ENCODE measurements around the gene CFAP68.
"Not testable (repeated sequence)": the region's sequence is repeated elsewhere in the genome, so short reads cannot be mapped to it uniquely, and the experiment has no call there.

Gene CFAP68

GRCh38 chr11:111878385-111878848 is 924 bp upstream of the CFAP68 start:
- H3K27ac ChIP-seq, result peak overlapping the region; percentile 89
- ChIA-PET CTCF (interaction anchor here (0.7 to 1.0 kb wide), 3 partner anchors 33 to 1411 kb away, joined by 3 read pairs; partner anchors contain the start of gene CRYAB), POLR2A (ENCODE audit: low non-redundant PET) (no interaction called here)
- DNase-seq (ENCODE audit: low spot score), result no peak
- TF ChIP-seq, protein P1, sequence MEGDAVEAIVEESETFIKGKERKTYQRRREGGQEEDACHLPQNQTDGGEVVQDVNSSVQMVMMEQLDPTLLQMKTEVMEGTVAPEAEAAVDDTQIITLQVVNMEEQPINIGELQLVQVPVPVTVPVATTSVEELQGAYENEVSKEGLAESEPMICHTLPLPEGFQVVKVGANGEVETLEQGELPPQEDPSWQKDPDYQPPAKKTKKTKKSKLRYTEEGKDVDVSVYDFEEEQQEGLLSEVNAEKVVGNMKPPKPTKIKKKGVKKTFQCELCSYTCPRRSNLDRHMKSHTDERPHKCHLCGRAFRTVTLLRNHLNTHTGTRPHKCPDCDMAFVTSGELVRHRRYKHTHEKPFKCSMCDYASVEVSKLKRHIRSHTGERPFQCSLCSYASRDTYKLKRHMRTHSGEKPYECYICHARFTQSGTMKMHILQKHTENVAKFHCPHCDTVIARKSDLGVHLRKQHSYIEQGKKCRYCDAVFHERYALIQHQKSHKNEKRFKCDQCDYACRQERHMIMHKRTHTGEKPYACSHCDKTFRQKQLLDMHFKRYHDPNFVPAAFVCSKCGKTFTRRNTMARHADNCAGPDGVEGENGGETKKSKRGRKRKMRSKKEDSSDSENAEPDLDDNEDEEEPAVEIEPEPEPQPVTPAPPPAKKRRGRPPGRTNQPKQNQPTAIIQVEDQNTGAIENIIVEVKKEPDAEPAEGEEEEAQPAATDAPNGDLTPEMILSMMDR (conservative IDR thresholded peaks at IDR 0.05; ENCODE audit: low read depth), result no peak

GRCh38 chr11:111879637-111879960 is 258 bp downstream of the CFAP68 start:
- peak overlapping the region; percentile 89 for H3K27ac ChIP-seq
- CTCF ChIA-PET, result interaction anchor here (0.9 kb wide), 1 partner anchor 34 kb away, joined by 3 read pairs; no protein-coding TSS in a partner anchor

DNA sequence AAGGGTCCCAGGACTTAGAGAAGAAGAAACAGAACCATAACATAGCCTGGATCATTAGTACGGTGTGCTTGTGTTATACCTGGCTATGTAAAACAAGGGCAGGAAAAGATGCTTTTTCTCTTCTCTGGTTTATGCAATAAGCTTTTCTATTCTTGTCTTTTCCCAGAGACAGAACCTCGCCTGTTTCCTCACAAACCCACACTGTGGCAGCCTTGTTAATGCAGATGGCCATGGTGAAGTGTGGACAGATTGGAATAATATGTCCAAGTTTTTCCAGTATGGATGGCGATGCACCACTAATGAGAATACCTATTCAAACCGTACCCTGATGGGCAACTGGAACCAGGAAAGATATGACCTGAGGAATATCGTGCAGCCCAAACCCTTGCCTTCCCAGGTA is 2.9 kb downstream of the CFAP68 start:
- TF ChIP-seq, protein P1 (conservative IDR thresholded peaks at IDR 0.05; ENCODE audit: low read depth), result no peak
- no peak overlapping the region for H3K27ac ChIP-seq
- no peak for DNase-seq (ENCODE audit: low spot score)
- POLR2A ChIA-PET (ENCODE audit: low non-redundant PET), result no interaction called here
- CTCF ChIA-PET, result interaction anchor here (0.6 kb wide), 1 partner anchor 11 kb away, joined by 5 read pairs; the partner anchor contains the start of gene ALG9

More at GRCh38 chr11:111879637-111879960, 258 bp downstream of the CFAP68 start:
- TF ChIP-seq, protein P1 (conservative IDR thresholded peaks at IDR 0.05; ENCODE audit: low read depth), result no peak
- DNase-seq (ENCODE audit: low spot score), result no peak
- POLR2A ChIA-PET (ENCODE audit: low non-redundant PET), result interaction anchor here (1.0 kb wide), 1 partner anchor 47 kb away, joined by 4 read pairs; no protein-coding TSS in a partner anchor

DNA sequence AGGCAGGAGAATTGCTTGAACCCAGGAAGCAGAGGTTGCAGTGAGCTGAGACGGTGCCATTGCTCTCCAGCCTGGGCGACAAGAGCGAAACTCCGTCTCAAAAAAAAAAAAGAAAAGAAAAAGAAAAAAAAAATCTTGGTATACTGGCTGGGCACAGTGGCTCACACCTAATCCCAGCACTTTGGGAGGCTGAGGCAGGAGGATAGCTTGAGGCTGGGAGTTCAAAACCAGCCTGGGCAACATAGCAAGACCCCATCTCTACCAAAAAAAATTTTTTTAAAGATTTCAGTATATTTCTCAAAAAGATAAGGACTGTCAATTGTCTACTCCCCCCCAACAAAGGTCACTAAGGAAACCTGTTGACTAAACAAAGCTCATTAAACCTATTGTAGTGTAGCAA is 5.7 kb downstream of the CFAP68 start:
- CTCF ChIA-PET, result interaction anchor here (1.5 kb wide), 1 partner anchor 97 kb away, joined by 3 read pairs; no protein-coding TSS in a partner anchor
- DNase-seq (ENCODE audit: low spot score); H3K27ac ChIP-seq; POLR2A ChIA-PET (ENCODE audit: low non-redundant PET): not testable (repeated sequence)

- CTCF ChIA-PET, result interaction anchor here (0.7 to 1.5 kb wide), 4 partner anchors 73 to 403 kb away, joined by 3 to 5 read pairs (median 4); no protein-coding TSS in a partner anchor
- no peak overlapping the region for H3K27ac ChIP-seq
- POLR2A ChIA-PET (ENCODE audit: low non-redundant PET), result no interaction called here
- DNase-seq (ENCODE audit: low spot score), result no peak
- TF ChIP-seq, protein P1 (conservative IDR thresholded peaks at IDR 0.05; ENCODE audit: low read depth), result no peak
Measured at GRCh38 chr11:111886032-111886431, 6.7 kb downstream of the CFAP68 start.

- TF ChIP-seq, protein P1 (conservative IDR thresholded peaks at IDR 0.05; ENCODE audit: low read depth), result no peak
- ChIA-PET POLR2A (ENCODE audit: low non-redundant PET) (interaction anchor here (0.7 kb wide), 1 partner anchor 74 kb away, joined by 3 read pairs; no protein-coding TSS in a partner anchor), CTCF (interaction anchor here (0.9 kb wide), 1 partner anchor 75 kb away, joined by 3 read pairs; no protein-coding TSS in a partner anchor)
- H3K27ac ChIP-seq, result no peak overlapping the region
- DNase-seq (ENCODE audit: low spot score), result no peak
Measured at GRCh38 chr11:111886844-111887243, 7.5 kb downstream of the CFAP68 start.

DNA sequence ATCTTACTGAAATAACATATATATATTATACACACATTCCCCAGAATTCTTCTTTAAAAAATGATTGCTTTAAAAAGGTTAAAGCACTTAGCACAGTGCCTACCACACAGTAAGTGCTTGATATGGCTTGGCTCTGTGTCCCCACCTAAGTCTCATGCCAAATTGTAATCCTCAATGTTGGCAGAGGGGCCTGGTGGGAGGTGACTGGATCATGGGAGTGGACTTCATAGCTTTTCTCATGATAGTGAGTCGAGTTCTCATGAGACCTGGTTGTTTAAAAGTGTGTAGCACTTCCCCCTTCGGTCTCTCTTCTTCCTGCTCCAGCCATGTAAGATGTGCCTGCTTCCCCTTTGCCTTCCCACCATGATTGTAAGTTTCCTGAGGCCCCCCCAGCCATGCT is 26.1 kb downstream of the CFAP68 start:
- TF ChIP-seq, protein P1 (conservative IDR thresholded peaks at IDR 0.05; ENCODE audit: low read depth), result no peak
- ChIA-PET POLR2A (ENCODE audit: low non-redundant PET) (no interaction called here), CTCF (no interaction called here)
- DNase-seq (ENCODE audit: low spot score), result no peak
- no peak overlapping the region for H3K27ac ChIP-seq
